ENCODE data around the gene MUC3A.

Gene MUC3A

GRCh38 chr7:100952641-100953040 lies 3.3 kb downstream of the MUC3A start:
- Histone ChIP-seq H3K27ac (ENCODE audit: low read length) (no peak overlapping the region), H3K4me1 (ENCODE audit: low read length) (no peaks in the 10 kb centered on the region), H4K20me1 (ENCODE audit: insufficient read depth, low read length) (no peaks in the 10 kb centered on the region), H3K79me2 (ENCODE audit: low read length) (no peaks in the 10 kb centered on the region), H3K4me3 (ENCODE audit: low read length) (no peak overlapping the region), H3K27me3 (ENCODE audit: low read depth, low read length) (peaks cover 27% of the 10 kb centered on the region; the same call in 1 of the 2 replicates), H3K9me3 (ENCODE audit: insufficient read depth, low read length) (no peaks in the 10 kb centered on the region), H3K9ac (ENCODE audit: low read length) (no peak overlapping the region), H3K4me2 (ENCODE audit: low read length) (no peak overlapping the region), H3K36me3 (replicated peaks; ENCODE audit: low read depth, low read length) (no peaks in the 10 kb centered on the region), H2AFZ (ENCODE audit: low read depth, low read length) (no peak overlapping the region)
- TF ChIP-seq EZH2phosphoT487 (IDR thresholded peaks at IDR 0.05; ENCODE audit: low read depth) = no peak

- no peaks in the 10 kb centered on the region; the same call in 1 of the 2 replicates for H3K9me3 ChIP-seq (ENCODE audit: insufficient read depth, low read length)
Observed at GRCh38 chr7:100957832-100958421, 8.6 kb downstream of the MUC3A start.

GRCh38 chr7:100959894-100960293 lies 10.6 kb downstream of the MUC3A start:
- Histone ChIP-seq H3K27me3 (ENCODE audit: low read depth, low read length) (peaks cover 25% of the 10 kb centered on the region), H3K9ac (ENCODE audit: low read length) (no peak overlapping the region), H3K79me2 (ENCODE audit: low read length) (no peaks in the 10 kb centered on the region), H3K9me3 (ENCODE audit: insufficient read depth, low read length) (no peaks in the 10 kb centered on the region; the same call in 1 of the 2 replicates), H3K4me2 (ENCODE audit: low read length) (no peak overlapping the region), H2AFZ (ENCODE audit: low read depth, low read length) (no peak overlapping the region), H3K4me3 (ENCODE audit: low read length) (no peak overlapping the region), H3K27ac (ENCODE audit: low read length) (no peak overlapping the region), H4K20me1 (ENCODE audit: insufficient read depth, low read length) (no peaks in the 10 kb centered on the region), H3K36me3 (replicated peaks; ENCODE audit: low read depth, low read length) (no peaks in the 10 kb centered on the region), H3K4me1 (ENCODE audit: low read length) (no peaks in the 10 kb centered on the region)
- no peak for TF ChIP-seq EZH2phosphoT487 (IDR thresholded peaks at IDR 0.05; ENCODE audit: low read depth)
- no peak for TF ChIP-seq CTCF (IDR thresholded peaks at IDR 0.05; ENCODE audit: low read depth, low read length)

More at GRCh38 chr7:100957832-100958421, 8.6 kb downstream of the MUC3A start:
- H3K9ac ChIP-seq (ENCODE audit: low read length) = no peak overlapping the region
- no peaks in the 10 kb centered on the region for H3K79me2 ChIP-seq (ENCODE audit: low read length)
- no peaks in the 10 kb centered on the region for H3K36me3 ChIP-seq (replicated peaks; ENCODE audit: low read depth, low read length)
- TF ChIP-seq EZH2phosphoT487 (IDR thresholded peaks at IDR 0.05; ENCODE audit: low read depth) (no peak), CTCF (IDR thresholded peaks at IDR 0.05; ENCODE audit: low read depth, low read length) (no peak)
- H3K4me1 ChIP-seq (ENCODE audit: low read length) = no peaks in the 10 kb centered on the region
- no peaks in the 10 kb centered on the region for H4K20me1 ChIP-seq (ENCODE audit: insufficient read depth, low read length)
- H3K4me2 ChIP-seq (ENCODE audit: low read length) = no peak overlapping the region
- no peak overlapping the region for H3K27ac ChIP-seq (ENCODE audit: low read length)
- no peak overlapping the region for H2AFZ ChIP-seq (ENCODE audit: low read depth, low read length)
- H3K27me3 ChIP-seq (ENCODE audit: low read depth, low read length) = peaks cover 31% of the 10 kb centered on the region
- H3K4me3 ChIP-seq (ENCODE audit: low read length) = no peak overlapping the region

- Histone ChIP-seq H4K20me1 (ENCODE audit: insufficient read depth, low read length) (no peaks in the 10 kb centered on the region), H2AFZ (ENCODE audit: low read depth, low read length) (no peak overlapping the region), H3K9ac (ENCODE audit: low read length) (no peak overlapping the region), H3K9me3 (ENCODE audit: insufficient read depth, low read length) (no peaks in the 10 kb centered on the region; the same call in 1 of the 2 replicates), H3K4me1 (ENCODE audit: low read length) (no peaks in the 10 kb centered on the region), H3K79me2 (ENCODE audit: low read length) (no peaks in the 10 kb centered on the region), H3K27ac (ENCODE audit: low read length) (no peak overlapping the region), H3K4me3 (ENCODE audit: low read length) (no peak overlapping the region), H3K36me3 (replicated peaks; ENCODE audit: low read depth, low read length) (no peaks in the 10 kb centered on the region), H3K27me3 (ENCODE audit: low read depth, low read length) (peaks cover 29% of the 10 kb centered on the region), H3K4me2 (ENCODE audit: low read length) (no peak overlapping the region)
- TF ChIP-seq EZH2phosphoT487 (IDR thresholded peaks at IDR 0.05; ENCODE audit: low read depth) = no peak
- no peak for TF ChIP-seq CTCF (IDR thresholded peaks at IDR 0.05; ENCODE audit: low read depth, low read length)
Observed at GRCh38 chr7:100962537-100962936, 13.2 kb downstream of the MUC3A start.
